Bronchial epithelial cell (primary cell): ENCODE data around the gene SLC34A1. TPM values are rescaled to one million over a fixed set of nuclear protein-coding genes. Genes with fewer than 3 reads are reported as not detected.

Experiments
- DNase-seq: peaks from one replicate; pipeline ENCODE4 v3.0.0-alpha.2; 2010; ENCODE audit warnings: low read depth
- FAIRE-seq: peaks from 2 replicates; lab custom pipeline; 2011; peaks lifted over from hg19 to GRCh38; lab: Jason Lieb, UNC
- H3K27me3 ChIP-seq: 2 replicates; pipeline ENCODE4 v1.5.1; 2011; ENCODE audit warnings: low read length; ENCODE audit not compliant: control insufficient read depth, insufficient read depth
- H3K36me3 ChIP-seq: 2 replicates; pipeline ENCODE4 v1.5.1; 2011; ENCODE audit warnings: low read length; ENCODE audit not compliant: control insufficient read depth, insufficient read depth
- H3K4me3 ChIP-seq: 2 replicates; pipeline ENCODE4 v1.5.1; 2011; ENCODE audit warnings: mild to moderate bottlenecking, low read depth, low read length, control low read depth
- CTCF ChIP-seq: IDR thresholded peaks from 2 replicates; pipeline ENCODE4 v1.5.1; 2011; ENCODE audit warnings: mild to moderate bottlenecking, moderate library complexity, low read length, control low read depth, inconsistent platforms; ENCODE audit not compliant: insufficient read depth, severe bottlenecking
- total RNA-seq: library from RNA; depleted of rRNA; stranded (reverse); fragments of >200 nt; gene quantifications from 2 replicates; pipeline ENCODE4 v1.2.1, GENCODE V29; 2014

Gene SLC34A1
- total RNA-seq, 1 donor from 2014 or later = not detected

- no peak for TF ChIP-seq CTCF
- no peaks in the 10 kb centered on the region for H3K27me3 ChIP-seq
- no peak for FAIRE-seq
- H3K4me3 ChIP-seq = no peak overlapping the region
- DNase-seq = no peak
- H3K36me3 ChIP-seq = no peaks in the 10 kb centered on the region
Measured at GRCh38 chr5:177385720-177386119, 1.5 kb downstream of the SLC34A1 start.

GRCh38 chr5:177386542-177386941, 2.3 kb downstream of the SLC34A1 start:
- TF ChIP-seq CTCF = no peak
- DNase-seq (no peak), FAIRE-seq (no peak)
- no peak overlapping the region for H3K4me3 ChIP-seq
- H3K36me3 ChIP-seq = no peaks in the 10 kb centered on the region
- H3K27me3 ChIP-seq = no peaks in the 10 kb centered on the region

GRCh38 chr5:177387405-177387804, 3.2 kb downstream of the SLC34A1 start:
- H3K4me3 ChIP-seq = no peak overlapping the region
- no peaks in the 10 kb centered on the region for H3K36me3 ChIP-seq
- no peak for TF ChIP-seq CTCF
- FAIRE-seq = no peak
- no peaks in the 10 kb centered on the region for H3K27me3 ChIP-seq
- no peak for DNase-seq

GRCh38 chr5:177388521-177389052, 4.4 kb downstream of the SLC34A1 start:
- FAIRE-seq (peak; percentile 13), DNase-seq (peak; percentile 93)
- H3K27me3 ChIP-seq = no peaks in the 10 kb centered on the region
- no peak for TF ChIP-seq CTCF
- H3K36me3 ChIP-seq = no peaks in the 10 kb centered on the region
- H3K4me3 ChIP-seq = no peak overlapping the region

- DNase-seq (peak; percentile 97), FAIRE-seq (peak; percentile 87)
- H3K27me3 ChIP-seq = no peaks in the 10 kb centered on the region
- H3K36me3 ChIP-seq = no peaks in the 10 kb centered on the region
- H3K4me3 ChIP-seq = no peak overlapping the region
- TF ChIP-seq CTCF = peak; percentile 0
Measured at GRCh38 chr5:177389241-177390169, 5.3 kb downstream of the SLC34A1 start.
